B cell (primary cell): ENCODE measurements around the gene EGLN3. TPM values are rescaled to one million over a fixed set of nuclear protein-coding genes. Genes with fewer than 3 reads are reported as not detected.

Experiments
- ATAC-seq: fragments of 200-7000 bp; cut with Tn5 transposase; one replicate; pipeline ENCODE4 v1.10.0; 2021; ENCODE audit warnings: low read depth, mild to moderate bottlenecking, moderate number of reproducible peaks, moderate library complexity
- CTCF ChIA-PET: fragments of 350-600 bp; sonication (Branson Sonifier 250); formaldehyde crosslinking; loops from one replicate; lab custom pipeline; 2021; ENCODE audit warnings: antibody characterized with exemption, inconsistent platforms; lab: Charles Lee
- POLR2A ChIA-PET: fragments of 350-600 bp; sonication (Branson Sonifier 250); formaldehyde crosslinking; loops from one replicate; lab custom pipeline; 2021; ENCODE audit warnings: antibody characterized with exemption; lab: Charles Lee
- DNase-seq: peaks from one replicate; pipeline ENCODE4 v3.0.0; 2013
- H2AFZ ChIP-seq: 2 replicates; pipeline ENCODE4 v1.6.1; 2012; ENCODE audit warnings: mild to moderate bottlenecking, low read depth, low read length; ENCODE audit not compliant: insufficient read depth, poor library complexity, severe bottlenecking
- H3K27ac ChIP-seq, 2 donors: 1 replicate in 1 of 2; 2 replicates in 1 of 2; pipeline ENCODE4 v1.5.1; 2012 to 2013; ENCODE audit warnings: low read length in 2 of 2, mild to moderate bottlenecking in 2 of 2, moderate library complexity in 1 of 2
- H3K27me3 ChIP-seq, 4 experiments: fragments of 200-600 bp in 1 of 4; sonication (generic) in 1 of 4; replicated peaks in 1 of 4; 1 replicate in 2 of 4; 2 replicates in 2 of 4; pipeline versions ENCODE4 v1.6.1 to v1.7.0; 2013 to 2016; ENCODE audit warnings: low read length in 3 of 4, mild to moderate bottlenecking in 2 of 4, mixed read lengths in 1 of 4, moderate library complexity in 1 of 4; ENCODE audit not compliant: insufficient read depth in 4 of 4, control insufficient read depth in 3 of 4; ENCODE audit errors: control extremely low read depth in 1 of 4
- H3K36me3 ChIP-seq, 2 experiments: replicated peaks in 1 of 2; 1 replicate in 1 of 2; 2 replicates in 1 of 2; pipeline versions ENCODE4 v1.6.1 to v1.7.1; 2013; ENCODE audit warnings: low read length in 1 of 2; ENCODE audit not compliant: insufficient read depth in 2 of 2, control insufficient read depth in 1 of 2; ENCODE audit errors: control extremely low read depth in 1 of 2, extremely low read depth in 1 of 2
- H3K4me1 ChIP-seq, 2 donors: fragments of 200-600 bp in 1 of 2; sonication (generic) in 1 of 2; 1 replicate in 1 of 2; 2 replicates in 1 of 2; pipeline versions ENCODE4 v1.5.1 to v1.6.1; 2013 to 2017; ENCODE audit warnings: low read length in 2 of 2; ENCODE audit not compliant: control insufficient read depth in 2 of 2, insufficient read depth in 2 of 2
- H3K4me2 ChIP-seq: replicated peaks from 2 replicates; pipeline ENCODE3; 2012; ENCODE audit warnings: mild to moderate bottlenecking, low read depth, low read length; ENCODE audit not compliant: poor library complexity, severe bottlenecking
- H3K4me3 ChIP-seq, 5 experiments: fragments of 200-600 bp in 1 of 5; sonication (generic) in 1 of 5; 1 replicate in 3 of 5; 2 replicates in 2 of 5; pipeline versions ENCODE4 v1.5.1 to v1.7.0; 2011 to 2016; ENCODE audit warnings: low read length in 4 of 5, mild to moderate bottlenecking in 4 of 5, low read depth in 2 of 5, control low read depth in 1 of 5, moderate library complexity in 1 of 5; ENCODE audit not compliant: insufficient read depth in 1 of 5; ENCODE audit errors: control extremely low read depth in 1 of 5, extremely low read depth in 1 of 5
- H3K79me2 ChIP-seq: fragments of 200-600 bp; sonication (generic); one replicate; pipeline ENCODE4 v1.6.0; 2016; ENCODE audit warnings: low read length; ENCODE audit not compliant: control insufficient read depth, insufficient read depth
- H3K9ac ChIP-seq: fragments of 200-600 bp; sonication (generic); 2 replicates; pipeline ENCODE4 v1.6.1; 2017; ENCODE audit warnings: mild to moderate bottlenecking, low read length, moderate library complexity
- H3K9me3 ChIP-seq, 3 donors: one replicate each; pipeline versions ENCODE4 v1.6.1 to v1.7.1; 2013; ENCODE audit warnings: low read length in 2 of 3; ENCODE audit not compliant: control insufficient read depth in 2 of 3, insufficient read depth in 1 of 3; ENCODE audit errors: control extremely low read depth in 1 of 3
- H4K20me1 ChIP-seq: 2 replicates; pipeline ENCODE4 v1.6.0; 2012; ENCODE audit warnings: mild to moderate bottlenecking, low read length; ENCODE audit not compliant: insufficient read depth, control insufficient read depth, poor library complexity, severe bottlenecking
- H3K27ac Mint-ChIP-seq: one replicate; pipeline ENCODE4 v1.8.0; 2021; ENCODE audit warnings: mixed read lengths
- H3K27me3 Mint-ChIP-seq: one replicate; pipeline ENCODE4 v1.8.0; 2021; ENCODE audit warnings: mixed read lengths
- H3K4me1 Mint-ChIP-seq: one replicate; pipeline ENCODE4 v1.8.0; 2021; ENCODE audit warnings: mixed read lengths
- H3K4me3 Mint-ChIP-seq: one replicate; pipeline ENCODE4 v1.8.0; 2021; ENCODE audit warnings: mixed read lengths
- H3K9me3 Mint-ChIP-seq: one replicate; pipeline ENCODE4 v1.8.0; 2022; ENCODE audit warnings: mixed read lengths; ENCODE audit not compliant: insufficient read depth
- EZH2 ChIP-seq: IDR thresholded peaks from 2 replicates; pipeline ENCODE4 v1.6.1; 2012; ENCODE audit warnings: borderline replicate concordance, low read depth, mild to moderate bottlenecking, moderate library complexity, low read length; ENCODE audit not compliant: insufficient read depth, poor library complexity, severe bottlenecking
- WGBS: methylation state at CpG from one replicate; pipeline ENCODE4 v1.1.5; 2013; ENCODE audit warnings: missing lambda C conversion rate; ENCODE audit not compliant: insufficient coverage; 5-methylcytosine and 5-hydroxymethylcytosine counted together
- intact Hi-C: fragments of 100-400 bp; cut with micrococcal nuclease; formaldehyde crosslinking; loops from one replicate; pipeline ENCODE4 v1.10.0; 2022
- polyA plus RNA-seq: library from polyadenylated mRNA; depleted of rRNA; stranded (reverse); fragments of >200 nt; gene quantifications from 2 replicates; pipeline ENCODE4 v1.2.3, GENCODE V29; 2012
- total RNA-seq, 2 donors: library from RNA; stranded (reverse); fragments of 120-200 nt in 1 of 2; gene quantifications; 1 replicate in 1 of 2; 2 replicates in 1 of 2; pipeline versions ENCODE4 v1.2.3 to v1.2.4, GENCODE V29; 2013 to 2022
- TF ChIP-seq, protein P1 (sequence below): fragments of 200-600 bp; IDR thresholded peaks from one replicate; pipeline ENCODE4 v1.8.0; 2022; ENCODE audit warnings: antibody characterized with exemption, mild to moderate bottlenecking

EGLN3 gene
- total and polyA plus RNA-seq, 2 donors (not counting 1 experiment from before 2014, with no cell fraction given), result 0.69 to 1.7 TPM

DNA sequence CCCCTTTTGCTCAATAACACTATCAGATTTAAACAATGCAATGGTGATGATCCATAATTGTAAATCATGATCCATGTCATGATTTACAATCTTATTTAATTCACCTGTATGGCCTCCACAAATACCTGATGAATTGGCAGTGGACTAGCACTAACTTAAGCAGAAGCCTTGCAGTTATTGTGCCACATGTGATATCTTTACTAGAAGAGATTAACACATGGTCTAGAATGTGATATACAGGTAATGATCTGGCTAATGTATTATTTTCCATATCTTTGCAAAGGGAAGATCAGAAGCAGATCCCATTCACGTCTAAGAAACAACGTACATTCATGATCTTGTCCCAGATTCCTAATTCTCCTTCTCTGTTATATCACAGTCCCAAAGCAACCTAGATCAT, 66.0 kb downstream of the EGLN3 start:
- no peaks in the 10 kb centered on the region for H3K27me3 Mint-ChIP-seq
- H3K9me3 Mint-ChIP-seq, result peaks cover 5% of the 10 kb centered on the region
- H3K4me1 ChIP-seq, result no peaks in the 10 kb centered on the region
- no CpG with 5 or more reads among the region's 2 CpGs for whole genome bisulfite sequencing
- no peaks in the 10 kb centered on the region for H3K27me3 ChIP-seq
- peaks cover 0 to 3% (median 0%) of the 10 kb centered on the region in 3 donors for H3K9me3 ChIP-seq
- ATAC-seq (no peak), DNase-seq (no peak)
- H3K79me2 ChIP-seq, result no peaks in the 10 kb centered on the region
- H3K4me3 ChIP-seq, result no peak overlapping the region
- ChIA-PET CTCF (no interaction called here), POLR2A (no interaction called here)
- no peak overlapping the region for H2AFZ ChIP-seq
- H3K27ac Mint-ChIP-seq, result no peak overlapping the region
- H3K27ac ChIP-seq, result no peak overlapping the region
- no peak overlapping the region for H3K4me2 ChIP-seq
- intact Hi-C loops, result no loop called here
- no peak overlapping the region for H3K4me3 Mint-ChIP-seq
- no peaks in the 10 kb centered on the region for H3K36me3 ChIP-seq
- H3K9ac ChIP-seq, result no peak overlapping the region
- H4K20me1 ChIP-seq, result no peaks in the 10 kb centered on the region
- TF ChIP-seq, protein P1, sequence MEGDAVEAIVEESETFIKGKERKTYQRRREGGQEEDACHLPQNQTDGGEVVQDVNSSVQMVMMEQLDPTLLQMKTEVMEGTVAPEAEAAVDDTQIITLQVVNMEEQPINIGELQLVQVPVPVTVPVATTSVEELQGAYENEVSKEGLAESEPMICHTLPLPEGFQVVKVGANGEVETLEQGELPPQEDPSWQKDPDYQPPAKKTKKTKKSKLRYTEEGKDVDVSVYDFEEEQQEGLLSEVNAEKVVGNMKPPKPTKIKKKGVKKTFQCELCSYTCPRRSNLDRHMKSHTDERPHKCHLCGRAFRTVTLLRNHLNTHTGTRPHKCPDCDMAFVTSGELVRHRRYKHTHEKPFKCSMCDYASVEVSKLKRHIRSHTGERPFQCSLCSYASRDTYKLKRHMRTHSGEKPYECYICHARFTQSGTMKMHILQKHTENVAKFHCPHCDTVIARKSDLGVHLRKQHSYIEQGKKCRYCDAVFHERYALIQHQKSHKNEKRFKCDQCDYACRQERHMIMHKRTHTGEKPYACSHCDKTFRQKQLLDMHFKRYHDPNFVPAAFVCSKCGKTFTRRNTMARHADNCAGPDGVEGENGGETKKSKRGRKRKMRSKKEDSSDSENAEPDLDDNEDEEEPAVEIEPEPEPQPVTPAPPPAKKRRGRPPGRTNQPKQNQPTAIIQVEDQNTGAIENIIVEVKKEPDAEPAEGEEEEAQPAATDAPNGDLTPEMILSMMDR, result no peak
- no peak for TF ChIP-seq EZH2
- no peaks in the 10 kb centered on the region for H3K4me1 Mint-ChIP-seq

DNA sequence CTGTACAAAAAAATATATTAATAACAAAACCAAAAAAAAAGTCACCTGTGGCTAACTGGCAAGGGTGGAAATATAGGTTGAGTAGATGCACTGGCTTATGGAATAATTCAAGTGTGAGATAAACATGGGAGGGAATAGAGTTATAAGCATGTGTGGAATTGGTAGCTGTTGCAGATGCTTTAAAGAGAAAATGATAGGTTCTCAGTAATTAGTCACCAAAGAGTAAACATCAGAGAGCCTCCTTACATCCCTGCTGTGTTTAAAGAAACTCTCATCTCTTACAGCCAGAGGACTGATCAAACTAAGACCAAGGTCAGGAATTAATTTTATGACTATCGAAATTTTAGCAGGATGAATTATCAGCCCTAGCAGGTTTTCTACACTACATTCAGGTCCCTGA, 70.5 kb downstream of the EGLN3 start:
- ChIA-PET CTCF (no interaction called here), POLR2A (no interaction called here)
- H2AFZ ChIP-seq, result no peak overlapping the region
- H3K4me2 ChIP-seq, result no peak overlapping the region
- Mint-ChIP-seq H3K4me3 (no peak overlapping the region), H3K27me3 (no peaks in the 10 kb centered on the region), H3K27ac (no peak overlapping the region), H3K9me3 (peaks cover 5% of the 10 kb centered on the region), H3K4me1 (no peaks in the 10 kb centered on the region)
- no peak overlapping the region for H3K9ac ChIP-seq
- no peaks in the 10 kb centered on the region for H3K79me2 ChIP-seq
- no peaks in the 10 kb centered on the region for H4K20me1 ChIP-seq
- peaks cover 3 to 14% (median 4%) of the 10 kb centered on the region in 3 donors for H3K9me3 ChIP-seq
- no peak for TF ChIP-seq EZH2
- TF ChIP-seq, protein P1, result no peak
- no peaks in the 10 kb centered on the region for H3K4me1 ChIP-seq
- H3K36me3 ChIP-seq, result no peaks in the 10 kb centered on the region
- no peak overlapping the region for H3K4me3 ChIP-seq
- intact Hi-C loops, result no loop called here
- ATAC-seq (no peak), DNase-seq (no peak)
- H3K27ac ChIP-seq, result no peak overlapping the region
- no CpG with 5 or more reads among the region's 1 CpG for WGBS
- H3K27me3 ChIP-seq, result no peaks in the 10 kb centered on the region
